Measurements from ENCODE around the gene SMIM1.
A peak's percentile ranks its signal among the peaks of the same experiment; 100 is the strongest.

Gene SMIM1

DNA sequence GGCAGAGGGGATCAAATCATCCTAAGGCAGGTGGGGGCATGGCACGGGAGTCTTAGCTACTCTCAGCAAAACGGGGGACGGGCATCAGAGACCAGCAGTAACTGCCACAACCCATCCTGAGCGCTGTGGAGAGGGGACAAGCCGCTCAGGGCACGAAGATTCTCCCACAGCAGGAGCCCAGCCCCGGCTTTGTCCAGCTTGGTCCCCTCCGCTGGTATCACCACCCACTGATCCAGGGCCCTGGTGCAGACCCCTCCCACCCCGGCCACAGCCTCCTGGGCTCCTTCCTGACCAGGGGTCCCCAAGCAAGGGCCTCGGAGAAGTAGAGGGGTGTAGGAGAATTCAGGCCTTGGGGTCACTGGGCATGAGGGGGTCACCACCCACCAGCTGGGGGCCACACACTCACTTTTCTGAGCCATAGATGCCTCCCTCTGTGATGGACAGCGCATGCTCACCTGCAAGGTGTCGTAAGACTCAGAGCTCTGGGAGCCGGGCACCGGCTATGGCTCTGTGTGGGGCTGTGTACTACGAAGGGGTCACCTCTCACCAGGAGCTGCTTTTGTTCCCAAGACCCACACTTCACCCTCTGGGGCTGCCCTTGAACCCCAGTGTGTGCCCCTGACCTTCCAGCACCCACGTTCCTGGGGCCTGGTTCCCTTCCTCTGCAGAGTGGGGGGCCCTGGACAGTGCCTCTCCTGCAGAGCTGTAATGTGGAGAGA, 2.3 kb upstream of the SMIM1 start:
- no peak overlapping the region for H3K27ac ChIP-seq (ENCODE audit: low read length)
- H4K20me1 ChIP-seq (ENCODE audit: insufficient read depth, low read length): no peaks in the 10 kb centered on the region
- H3K79me2 ChIP-seq (ENCODE audit: low read length): no peaks in the 10 kb centered on the region
- TF ChIP-seq EZH2phosphoT487 (IDR thresholded peaks at IDR 0.05; ENCODE audit: low read depth) (no peak), CTCF (IDR thresholded peaks at IDR 0.05; ENCODE audit: low read depth, low read length) (no peak)
- H3K4me2 ChIP-seq (ENCODE audit: low read length): no peak overlapping the region
- H3K36me3 ChIP-seq (replicated peaks; ENCODE audit: low read depth, low read length): no peaks in the 10 kb centered on the region
- H3K27me3 ChIP-seq (ENCODE audit: low read depth, low read length): peaks cover 7% of the 10 kb centered on the region; the same call in 1 of the 2 replicates
- no peaks in the 10 kb centered on the region for H3K9me3 ChIP-seq (ENCODE audit: insufficient read depth, low read length)
- H2AFZ ChIP-seq (ENCODE audit: low read depth, low read length): no peak overlapping the region
- no peak overlapping the region for H3K9ac ChIP-seq (ENCODE audit: low read length)
- H3K4me1 ChIP-seq (ENCODE audit: low read length): peaks cover 13% of the 10 kb centered on the region
- no peak overlapping the region for H3K4me3 ChIP-seq (ENCODE audit: low read length)

- Histone ChIP-seq H3K4me2 (ENCODE audit: low read length) (peak overlapping the region; percentile 87), H3K9me3 (ENCODE audit: insufficient read depth, low read length) (no peaks in the 10 kb centered on the region), H3K9ac (ENCODE audit: low read length) (peak overlapping the region; percentile 71), H3K4me1 (ENCODE audit: low read length) (peaks cover 20% of the 10 kb centered on the region), H3K4me3 (ENCODE audit: low read length) (peak overlapping the region; percentile 84), H3K27ac (ENCODE audit: low read length) (no peak overlapping the region), H3K27me3 (ENCODE audit: low read depth, low read length) (peaks cover 6% of the 10 kb centered on the region; the same call in 1 of the 2 replicates), H2AFZ (ENCODE audit: low read depth, low read length) (0 out of 2 replicates have a peak overlapping the region, but pooled peaks have one; percentile 60), H4K20me1 (ENCODE audit: insufficient read depth, low read length) (no peaks in the 10 kb centered on the region), H3K36me3 (replicated peaks; ENCODE audit: low read depth, low read length) (no peaks in the 10 kb centered on the region), H3K79me2 (ENCODE audit: low read length) (no peaks in the 10 kb centered on the region)
- TF ChIP-seq EZH2phosphoT487 (IDR thresholded peaks at IDR 0.05; ENCODE audit: low read depth) (no peak), CTCF (IDR thresholded peaks at IDR 0.05; ENCODE audit: low read depth, low read length) (no peak)
These were observed 1.2 kb upstream of the SMIM1 start for GRCh38 chr1:3771108-3772026.

DNA sequence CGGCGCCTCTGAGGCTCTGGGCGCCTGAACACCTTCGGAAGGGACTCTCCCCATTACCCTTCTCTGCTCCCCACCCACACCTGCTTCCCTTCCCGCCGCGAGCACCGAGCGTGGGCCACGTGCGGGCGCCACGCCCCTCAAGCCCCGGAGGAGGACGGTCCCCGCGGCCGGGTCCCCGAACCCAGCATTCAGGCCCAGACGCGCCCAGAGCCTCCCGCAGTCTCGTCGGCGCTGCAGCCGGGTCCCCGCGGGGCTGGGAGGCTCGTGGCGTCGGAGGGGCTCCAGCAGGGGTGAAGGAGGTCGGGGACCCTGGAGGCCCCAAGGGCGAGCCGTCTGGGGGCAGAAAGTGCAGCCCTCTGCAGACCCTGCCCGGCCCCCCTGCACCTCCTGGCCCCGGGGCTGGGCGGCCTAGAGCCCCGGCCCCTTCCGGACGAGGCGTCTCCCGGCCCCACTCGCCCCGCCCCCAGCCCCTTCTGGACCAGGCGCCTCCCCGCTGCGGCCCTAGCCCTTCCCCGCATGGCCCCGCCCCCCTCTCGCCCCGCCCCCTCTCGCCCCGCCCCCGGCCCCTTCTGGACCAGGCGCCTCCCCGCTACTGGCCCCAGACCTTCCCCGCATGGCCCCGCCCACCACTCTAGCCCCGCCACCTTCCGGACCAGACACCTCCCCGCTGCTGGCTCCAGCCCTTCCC, 378 bp upstream of the SMIM1 start:
- Histone ChIP-seq H3K4me2 (ENCODE audit: low read length) (peak overlapping the region; percentile 87), H2AFZ (ENCODE audit: low read depth, low read length) (peak overlapping the region; percentile 60; the same call in 1 of the 2 replicates), H3K9me3 (ENCODE audit: insufficient read depth, low read length) (no peaks in the 10 kb centered on the region), H3K9ac (ENCODE audit: low read length) (peak overlapping the region; percentile 71), H4K20me1 (ENCODE audit: insufficient read depth, low read length) (no peaks in the 10 kb centered on the region), H3K27ac (ENCODE audit: low read length) (peak overlapping the region; percentile 27; the same call in 1 of the 2 replicates), H3K4me1 (ENCODE audit: low read length) (peaks cover 20% of the 10 kb centered on the region), H3K79me2 (ENCODE audit: low read length) (no peaks in the 10 kb centered on the region), H3K36me3 (replicated peaks; ENCODE audit: low read depth, low read length) (no peaks in the 10 kb centered on the region), H3K4me3 (ENCODE audit: low read length) (peak overlapping the region; percentile 84), H3K27me3 (ENCODE audit: low read depth, low read length) (peaks cover 6% of the 10 kb centered on the region; the same call in 1 of the 2 replicates)
- TF ChIP-seq EZH2phosphoT487 (IDR thresholded peaks at IDR 0.05; ENCODE audit: low read depth) (no peak), CTCF (IDR thresholded peaks at IDR 0.05; ENCODE audit: low read depth, low read length) (no peak)

Measured in OCI-LY3 (cell line).